HG02571 (cell line): ENCODE measurements around the gene PCID2.
"Not testable (repeated sequence)": the region's sequence is repeated elsewhere in the genome, so short reads cannot be mapped to it uniquely, and the experiment has no call there.

ENCODE experiments used
- ATAC-seq: cut with Tn5 transposase; IDR thresholded peaks from one replicate; pipeline ENCODE4 v1.9.1; 2021; ENCODE audit warnings: mild to moderate bottlenecking, moderate library complexity; ENCODE audit not compliant: unreplicated experiment

PCID2 gene

DNA sequence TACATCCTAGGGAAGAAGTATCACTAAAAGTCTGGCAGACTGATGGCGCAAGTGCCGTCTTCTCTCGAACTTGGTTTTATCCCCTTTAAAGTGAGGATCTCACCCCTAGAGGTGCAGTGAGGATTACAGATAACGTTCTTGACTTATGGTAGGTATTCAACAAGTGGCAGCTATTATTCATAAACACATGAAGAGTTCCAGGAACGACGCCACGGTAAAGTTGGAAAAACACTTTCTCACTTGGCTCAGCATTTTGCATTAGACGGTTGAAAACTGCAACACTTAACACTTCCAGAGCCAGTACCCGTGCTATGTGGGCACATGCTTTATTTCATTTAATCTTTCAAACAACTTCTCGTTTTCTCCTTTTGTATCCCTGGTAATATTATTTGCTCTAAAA lies 41.3 kb downstream of the PCID2 start:
- ATAC-seq = no peak

- no peak for ATAC-seq
Observed at GRCh38 chr13:113166681-113167080, 41.8 kb downstream of the PCID2 start.

DNA sequence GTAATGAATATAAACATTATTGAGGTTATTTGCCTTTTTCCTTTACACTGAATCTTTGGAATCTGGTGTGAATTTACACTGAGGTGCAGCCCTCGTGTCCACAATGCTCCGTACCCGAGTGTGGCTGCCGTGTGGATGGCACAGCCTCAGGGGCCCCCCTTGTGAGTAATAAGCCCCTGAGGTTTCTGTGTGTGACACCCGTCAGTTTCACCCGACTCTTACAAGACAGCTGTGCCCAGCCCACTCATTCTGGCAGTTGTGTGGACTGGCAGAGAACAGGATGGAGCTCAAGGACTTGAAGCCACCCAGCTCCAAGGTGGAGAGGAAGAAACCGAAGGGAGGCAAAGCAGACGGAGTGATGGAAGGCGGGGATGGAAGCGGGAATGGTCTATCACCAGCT lies 42.2 kb downstream of the PCID2 start:
- no peak for ATAC-seq

DNA sequence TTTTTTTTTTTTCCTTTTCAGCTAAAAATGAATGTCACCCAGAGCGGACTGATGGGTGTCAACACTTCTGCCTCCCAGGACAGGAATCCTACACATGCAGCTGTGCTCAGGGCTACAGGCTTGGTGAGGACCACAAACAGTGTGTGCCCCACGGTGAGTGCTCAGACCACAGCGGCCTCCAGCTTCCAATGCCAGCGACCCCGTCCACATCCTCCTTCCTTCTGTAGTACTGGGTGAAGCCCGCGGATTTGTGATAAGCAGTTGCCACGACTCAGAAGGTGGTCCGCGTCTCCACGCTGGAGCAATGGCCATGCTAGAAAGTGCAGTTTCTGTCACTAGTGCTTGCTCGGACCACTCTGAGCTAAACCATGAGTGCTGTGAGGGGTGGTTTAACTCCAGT lies 44.0 kb downstream of the PCID2 start:
- ATAC-seq = no peak

DNA sequence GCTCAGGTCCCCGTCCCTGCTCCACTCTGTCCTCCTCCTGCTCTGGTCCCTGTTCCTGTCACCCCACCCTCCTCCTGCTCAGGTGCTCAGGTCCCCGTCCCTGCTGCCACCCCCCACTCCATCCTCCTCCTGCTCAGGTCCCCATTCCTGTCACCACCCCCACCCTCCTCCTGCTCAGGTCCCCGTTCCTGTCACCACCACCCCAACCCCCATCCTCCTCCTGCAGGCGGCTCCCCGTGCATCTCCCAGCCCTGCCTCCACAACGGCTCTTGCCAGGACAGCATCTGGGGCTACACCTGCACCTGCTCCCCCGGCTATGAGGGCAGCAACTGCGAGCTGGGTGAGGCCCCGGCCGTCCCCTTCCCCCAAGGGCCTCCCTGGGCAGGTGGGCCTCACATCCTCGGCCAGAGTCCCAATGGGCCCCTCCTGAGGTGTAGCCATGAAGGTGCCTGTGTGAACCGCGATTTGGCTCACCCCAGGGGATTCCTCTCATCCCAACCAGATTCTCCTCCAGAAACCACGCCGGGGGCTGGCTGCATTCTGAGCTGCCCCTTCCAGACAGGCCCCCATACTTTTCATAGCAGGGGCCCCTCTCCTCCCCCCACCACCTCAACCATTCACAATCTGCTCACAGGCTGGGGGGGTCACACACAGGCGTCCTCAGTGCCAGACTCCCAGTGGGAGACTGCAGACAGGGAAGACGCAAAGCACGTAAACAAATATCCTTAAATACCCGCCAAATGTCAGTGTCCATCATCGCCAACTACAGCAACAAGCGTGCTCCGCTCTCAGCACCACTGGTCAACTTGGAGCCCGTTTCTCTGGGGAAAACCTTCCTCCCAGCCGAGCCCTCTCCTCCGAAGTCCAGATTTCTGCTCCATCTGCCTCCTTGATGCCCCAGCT lies 45.4 kb downstream of the PCID2 start:
- no peak for ATAC-seq

DNA sequence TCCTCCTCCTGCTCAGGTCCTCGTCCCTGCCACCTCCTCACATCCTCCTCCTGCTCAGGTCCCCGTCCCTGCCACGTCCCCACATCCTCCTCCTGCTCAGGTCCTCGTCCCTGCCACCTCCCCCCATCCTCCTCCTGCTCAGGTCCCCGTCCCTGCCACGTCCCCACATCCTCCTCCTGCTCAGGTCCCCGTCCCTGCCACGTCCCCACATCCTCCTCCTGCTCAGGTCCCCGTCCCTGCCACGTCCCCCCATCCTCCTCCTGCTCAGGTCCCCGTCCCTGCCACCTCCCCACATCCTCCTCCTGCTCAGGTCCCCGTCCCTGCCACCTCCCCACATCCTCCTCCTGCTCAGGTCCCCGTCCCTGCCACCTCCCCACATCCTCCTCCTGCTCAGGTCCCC lies 46.5 kb downstream of the PCID2 start:
- ATAC-seq = not testable (repeated sequence)

DNA sequence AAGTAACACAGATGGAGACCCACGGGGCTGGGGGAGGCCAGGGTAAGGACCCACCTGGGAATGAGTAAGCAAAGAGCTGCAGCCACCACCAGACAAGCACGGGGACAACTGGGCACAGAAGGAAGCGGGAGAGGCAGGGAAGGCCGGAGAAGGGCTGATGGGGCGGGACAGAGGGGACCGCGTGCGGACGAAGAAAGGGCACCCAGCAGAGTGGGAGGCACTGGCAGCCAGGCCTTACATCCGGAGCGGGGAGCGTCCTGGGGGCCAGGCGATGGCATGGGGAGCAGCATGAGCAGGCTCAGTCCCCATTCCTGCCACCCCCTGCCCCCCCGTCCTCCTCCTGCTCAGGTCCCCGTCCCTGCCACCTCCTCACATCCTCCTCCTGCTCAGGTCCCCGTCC lies 47.0 kb downstream of the PCID2 start:
- ATAC-seq = no peak

DNA sequence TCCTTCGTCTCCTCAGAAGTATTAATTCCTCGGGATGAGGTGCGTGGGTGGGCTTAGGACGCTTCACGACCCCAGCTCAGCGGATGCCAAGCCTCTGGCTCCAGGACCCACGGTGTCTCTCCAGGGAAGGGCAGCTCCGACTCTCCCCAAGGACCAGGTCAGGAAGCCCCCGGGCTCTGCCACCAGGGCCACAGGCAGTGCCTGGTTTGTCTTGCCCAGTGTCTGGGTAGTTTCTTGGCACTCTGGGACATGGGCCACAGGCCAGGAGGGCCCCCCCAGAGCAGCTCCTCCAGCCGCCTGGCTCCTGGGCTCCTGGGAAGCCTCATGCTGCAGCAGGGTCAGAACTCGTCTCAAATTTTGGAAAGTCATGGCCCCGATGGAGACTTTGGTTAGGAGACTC lies 47.5 kb downstream of the PCID2 start:
- no peak for ATAC-seq

DNA sequence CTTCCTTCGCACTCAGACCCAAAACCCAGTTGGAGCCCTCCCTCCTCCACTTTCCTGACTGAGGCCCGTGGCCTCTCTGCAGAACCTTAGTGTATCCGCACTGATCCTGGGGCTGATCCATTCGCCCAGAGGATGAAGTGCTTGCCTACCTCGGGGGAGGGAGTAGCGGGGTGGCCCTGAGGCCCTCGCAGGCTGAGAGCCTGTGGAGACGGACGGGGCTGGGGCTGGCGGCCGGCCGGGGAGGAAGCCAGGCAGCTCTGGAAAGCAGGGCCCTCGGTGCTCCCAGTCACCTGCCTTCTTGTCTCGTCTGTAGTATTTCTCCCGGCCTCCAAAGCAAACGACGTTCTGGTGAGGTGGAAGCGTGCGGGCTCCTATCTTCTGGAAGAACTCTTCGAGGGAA lies 48.8 kb downstream of the PCID2 start:
- ATAC-seq = no peak

DNA sequence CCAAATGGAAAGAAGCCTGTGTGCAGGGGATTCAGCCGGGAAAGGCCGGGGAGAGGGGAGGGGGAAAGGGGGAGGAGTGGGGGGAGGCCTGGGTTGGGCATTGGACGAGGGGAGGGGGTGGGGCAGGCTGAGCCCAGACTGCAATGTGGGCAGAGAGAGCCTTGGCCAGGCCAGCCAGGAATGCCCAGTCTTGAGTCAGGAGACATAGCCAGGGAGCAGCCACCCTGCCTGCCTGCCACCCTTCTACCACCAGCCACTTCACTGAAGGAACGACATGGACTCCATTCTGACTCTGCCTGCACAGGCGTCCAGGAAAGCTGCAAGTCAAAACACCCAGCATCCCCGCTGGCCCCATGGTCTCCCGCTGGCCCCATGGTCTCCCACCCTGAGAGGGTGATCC lies 49.5 kb downstream of the PCID2 start:
- ATAC-seq = no peak

DNA sequence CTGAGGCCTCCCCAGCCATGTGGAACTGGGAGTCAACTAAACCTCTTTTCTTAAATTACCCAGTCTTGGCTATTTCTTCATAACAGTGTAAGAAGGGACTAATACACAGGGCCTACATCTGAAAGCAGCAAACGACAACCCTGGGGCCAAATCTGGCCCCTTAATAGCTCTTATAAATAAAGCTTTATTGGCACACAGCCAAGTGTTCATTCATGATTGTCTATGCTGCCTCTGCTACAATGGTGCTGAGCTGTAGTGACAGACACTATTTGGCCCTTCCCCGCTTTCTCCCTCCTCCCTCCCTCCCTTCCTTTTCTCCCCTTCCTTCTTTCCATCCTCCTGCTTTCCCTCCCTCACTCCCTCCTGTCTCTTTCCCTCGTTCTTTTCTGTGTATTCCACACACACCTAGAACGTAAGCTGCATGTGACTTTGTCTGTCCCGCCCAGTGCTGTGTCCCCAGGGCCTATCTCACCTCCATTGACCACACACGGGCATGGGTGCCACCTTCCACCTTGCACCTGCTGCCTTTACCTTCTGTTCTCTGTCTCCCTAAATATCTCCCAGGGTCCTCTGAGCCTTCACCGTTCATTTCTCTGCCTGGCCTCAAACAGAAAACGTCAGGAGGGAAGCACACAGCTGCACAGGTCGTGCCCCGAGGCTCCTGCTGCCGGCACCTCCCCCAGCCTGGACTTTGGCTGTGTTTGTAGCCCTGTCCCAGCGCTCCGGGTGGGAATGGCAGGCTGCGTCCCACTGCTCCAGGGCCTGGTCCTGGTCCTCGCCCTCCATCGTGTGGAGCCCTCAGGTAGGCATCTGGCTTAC lies 50.3 kb downstream of the PCID2 start, which contains the start of gene PROZ:
TSS of gene PROZ (plus strand) at position 720 of the 819 bp plus-strand sequence. CDS start at position 733, 13 bp downstream.
- ATAC-seq = no peak

DNA sequence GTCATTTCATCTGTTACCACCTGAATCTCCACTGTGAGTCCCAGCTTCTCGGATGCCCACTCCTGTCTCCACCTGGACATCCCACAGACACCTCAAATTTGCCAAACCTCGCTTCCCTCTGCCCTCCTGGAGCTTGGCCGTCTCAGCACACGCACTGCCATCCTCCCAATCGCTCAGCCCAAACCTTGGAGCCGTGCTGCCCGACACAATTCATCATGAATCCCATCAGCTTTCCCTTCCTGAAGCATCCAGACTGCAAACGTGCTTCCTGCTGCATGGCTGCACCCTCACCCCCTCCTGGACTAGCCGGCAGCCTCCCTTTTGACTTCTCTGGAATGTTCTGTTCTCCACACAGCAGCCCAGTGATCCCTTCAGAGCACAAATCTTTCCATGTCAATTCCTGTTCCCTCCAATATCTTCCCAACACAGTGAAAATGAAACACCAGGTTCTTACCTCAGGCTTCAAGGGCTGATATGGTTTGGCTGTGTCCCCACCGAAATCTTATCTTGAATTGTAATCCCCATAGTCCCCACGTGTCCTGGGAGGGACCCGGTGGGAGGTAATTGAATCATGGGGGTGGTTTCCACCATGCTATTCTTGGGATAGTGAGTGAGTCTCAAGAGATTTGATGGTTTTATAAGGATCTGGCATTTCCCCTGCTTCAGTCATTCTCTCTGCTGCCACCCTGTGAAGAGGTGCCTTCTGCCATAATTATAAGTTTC lies 51.1 kb downstream of the PCID2 start:
- ATAC-seq = no peak

DNA sequence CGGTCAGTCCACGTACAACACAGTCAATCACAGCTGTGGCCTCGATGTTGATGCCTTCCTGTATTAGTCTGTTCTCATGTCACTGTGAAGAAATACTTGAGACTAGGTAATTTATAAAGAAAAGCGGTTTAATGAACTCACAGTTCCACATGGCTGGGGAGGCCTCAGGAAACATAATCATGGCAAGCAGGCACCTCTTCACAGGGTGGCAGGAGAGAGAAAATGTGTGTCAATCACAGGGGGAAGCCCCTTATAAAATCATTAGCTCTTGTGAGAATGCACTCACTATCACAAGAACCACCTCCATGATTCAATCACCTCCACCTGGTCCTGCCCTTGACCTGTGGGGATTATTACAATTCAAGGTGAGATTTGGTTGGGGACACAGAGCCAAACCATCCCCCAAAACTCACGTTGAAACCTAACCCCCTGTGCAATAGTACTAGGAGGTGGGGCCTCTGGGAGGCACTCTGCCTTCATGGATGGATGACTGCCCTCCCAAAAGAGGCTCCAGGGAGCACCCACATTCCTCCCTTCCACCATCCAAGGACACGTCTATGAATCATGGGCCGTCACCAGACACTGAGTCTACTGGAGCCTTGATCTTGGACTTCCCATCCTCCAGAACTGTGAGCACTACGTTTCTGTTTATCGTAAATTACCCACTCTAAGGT lies 52.4 kb downstream of the PCID2 start:
- no peak for ATAC-seq

DNA sequence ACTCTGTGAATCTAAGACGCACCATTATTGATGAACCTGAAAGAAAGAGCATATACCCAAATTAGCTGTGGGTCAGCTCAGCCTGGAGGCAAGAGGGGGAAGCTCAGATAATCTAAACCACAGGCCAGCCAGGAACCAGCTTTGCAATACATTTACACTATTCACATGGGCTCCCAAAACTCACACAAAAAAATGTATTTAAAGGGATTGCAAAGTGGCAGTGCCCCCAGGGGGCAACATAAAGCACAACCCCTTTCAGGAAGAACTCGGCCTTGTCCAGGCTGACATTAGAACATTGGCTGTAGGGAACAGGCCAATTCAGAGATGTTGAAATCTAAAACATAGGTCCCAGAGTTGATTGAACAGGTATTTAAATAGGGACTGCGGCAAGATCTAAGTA lies 53.3 kb downstream of the PCID2 start:
- ATAC-seq = no peak

- ATAC-seq = no peak
Observed at GRCh38 chr13:113153810-113154748, 54.4 kb downstream of the PCID2 start.

DNA sequence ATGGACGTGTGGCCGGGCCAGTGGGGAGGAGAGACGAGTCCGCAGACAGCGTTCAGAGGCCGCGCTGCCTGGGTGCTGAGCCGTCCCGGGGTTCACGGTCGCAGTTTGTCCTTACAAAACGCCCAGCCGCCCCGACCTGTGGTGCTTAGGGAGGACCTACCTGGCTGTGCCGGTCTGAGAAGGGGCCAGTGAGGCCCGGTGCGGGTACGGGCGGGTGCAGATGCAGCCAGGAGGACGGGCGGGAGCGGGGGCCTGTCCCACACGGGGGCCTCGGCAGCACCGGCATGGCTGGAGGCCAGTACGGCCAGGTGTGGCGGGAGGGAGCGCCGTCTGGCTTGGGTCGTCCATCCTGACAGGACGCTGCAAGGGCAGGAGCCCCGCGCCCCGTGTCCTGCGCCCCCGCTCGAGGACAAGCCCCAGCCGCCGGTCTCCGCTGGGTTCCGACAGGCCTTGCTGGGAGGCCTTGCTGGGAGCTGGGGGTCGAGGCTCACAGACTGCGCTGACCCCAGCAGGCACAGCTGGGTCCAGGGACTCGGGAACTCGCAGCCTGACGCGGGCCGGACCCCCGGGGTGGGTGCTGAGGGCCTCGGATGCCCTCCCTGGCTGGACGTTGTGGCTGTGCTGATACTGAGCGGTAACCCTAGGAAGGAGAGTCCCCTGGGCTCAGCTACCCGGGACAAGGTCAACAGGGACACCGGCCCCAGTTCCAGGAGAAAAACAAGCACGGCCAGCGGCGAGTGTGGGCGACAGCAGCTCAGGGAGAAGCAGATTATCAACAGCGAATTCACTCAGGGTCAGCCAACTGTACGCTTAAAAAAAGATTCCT lies 55.3 kb downstream of the PCID2 start:
- no peak for ATAC-seq

- ATAC-seq = no peak
Observed at GRCh38 chr13:113152691-113152983, 55.8 kb downstream of the PCID2 start.

DNA sequence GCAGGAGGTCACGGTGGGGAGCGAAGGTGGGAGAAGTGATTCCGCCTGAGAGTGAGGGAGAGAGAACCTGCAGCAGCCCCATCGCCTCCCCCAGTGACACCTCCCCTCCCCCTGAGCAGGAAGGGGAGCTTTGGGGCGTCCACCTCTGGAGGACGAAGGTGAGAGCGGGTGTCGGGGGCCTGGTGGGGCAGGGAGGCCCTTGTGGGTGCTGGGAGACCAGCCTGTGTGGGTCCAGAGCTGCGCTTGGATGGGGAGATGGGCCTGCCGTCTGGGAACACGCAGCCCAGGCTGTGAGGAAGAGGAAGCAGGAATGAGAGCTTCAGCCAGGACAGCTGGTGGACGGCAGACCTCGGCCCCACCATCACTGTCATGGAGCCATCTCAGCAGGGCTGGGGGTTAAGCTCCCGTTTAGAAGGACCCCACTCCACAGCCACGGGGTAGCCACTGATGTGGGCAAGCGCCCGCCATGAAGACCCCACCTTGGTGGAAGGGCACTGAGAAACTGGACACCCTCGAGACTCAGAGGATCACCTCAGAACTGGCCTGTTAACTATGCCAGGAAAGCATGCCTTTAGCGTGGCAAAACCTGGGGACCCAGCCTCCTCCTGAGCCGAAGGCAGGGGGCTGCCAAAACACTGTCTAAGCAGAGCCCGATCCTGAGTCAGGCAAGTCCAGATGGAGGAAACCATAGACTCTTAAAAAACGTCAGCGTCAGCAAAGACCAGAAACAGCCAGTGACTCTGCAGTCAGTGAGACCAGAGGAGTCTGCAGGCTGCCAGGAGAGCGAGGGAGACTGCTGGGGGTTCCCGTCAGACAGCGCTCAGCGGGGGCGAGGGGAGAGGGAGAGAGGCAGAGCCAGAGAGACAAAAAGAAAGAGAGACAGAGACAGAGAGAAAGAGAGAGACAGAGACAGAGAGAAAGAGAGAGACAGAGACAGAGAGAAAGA lies 56.5 kb downstream of the PCID2 start:
- ATAC-seq = no peak
